HepG2 (cell line): Measurements from ENCODE around the gene CEP104. TPM values are rescaled to one million over a fixed set of nuclear protein-coding genes. Genes with fewer than 3 reads are reported as not detected.
A peak's percentile ranks its signal among the peaks of the same experiment; 100 is the strongest.

Experiments
- ATAC-seq: fragments of 200-7000 bp; cut with Tn5 transposase; 3 replicates; pipeline ENCODE4 v1.9.1; 2020; ENCODE audit warnings: mild to moderate bottlenecking, moderate library complexity
- BruUV-seq: library from RNA; stranded (reverse); fragments of 400-500 nt; replicated peaks from 2 replicates; lab custom pipeline; 2021; lab: Mats Ljungman, UMichigan
- CTCF ChIA-PET: fragments of 300-600 bp; formaldehyde crosslinking; extraction: SDS; loops from one replicate; lab custom pipeline; 2021; ENCODE audit warnings: low total read pairs, inconsistent platforms, low intra/inter-chr PET ratio; lab: Yijun Ruan, JAX
- POLR2A ChIA-PET: fragments of 350-600 bp; sonication (Branson Sonifier 250); formaldehyde crosslinking; loops from one replicate; lab custom pipeline; 2020; ENCODE audit warnings: antibody characterized with exemption, inconsistent platforms; lab: Yijun Ruan, JAX
- DNase-seq: peaks from one replicate; pipeline ENCODE4 v3.0.0-alpha.2; 2015; ENCODE audit warnings: low spot score
- FAIRE-seq: peaks from 3 replicates; lab custom pipeline; 2011; peaks lifted over from hg19 to GRCh38; lab: Jason Lieb, UNC
- H2AFZ ChIP-seq: one replicate; pipeline ENCODE4 v1.6.1; 2011; ENCODE audit warnings: low read length, inconsistent platforms
- H3K27ac ChIP-seq: fragments of 300-600 bp; 3 replicates; pipeline ENCODE4 v1.8.0; 2011; ENCODE audit warnings: mixed run types, mild to moderate bottlenecking, mixed read lengths, low read length, inconsistent platforms; ENCODE audit not compliant: insufficient read depth; ENCODE audit errors: extremely low read length
- H3K27me3 ChIP-seq, 2 experiments: fragments of 200-600 bp in 1 of 2; 2 replicates in 1 of 2; 3 replicates in 1 of 2; pipeline versions ENCODE4 v1.6.0 to v1.8.0; 2011; ENCODE audit warnings: low read length in 2 of 2, mild to moderate bottlenecking in 2 of 2, moderate library complexity in 2 of 2, inconsistent platforms in 1 of 2; ENCODE audit not compliant: insufficient read depth in 2 of 2, control insufficient read depth in 1 of 2
- H3K36me3 ChIP-seq, 2 experiments: fragments of 200-600 bp in 1 of 2; replicated peaks in 1 of 2; 2 replicates in 1 of 2; 3 replicates in 1 of 2; pipeline versions ENCODE4 v1.5.1 to v1.8.0; 2011; ENCODE audit warnings: low read length in 2 of 2, inconsistent platforms in 1 of 2; ENCODE audit not compliant: insufficient read depth in 2 of 2, control insufficient read depth in 1 of 2
- H3K4me1 ChIP-seq: 2 replicates; pipeline ENCODE4 v1.5.1; 2012; ENCODE audit warnings: low read length, inconsistent platforms; ENCODE audit not compliant: insufficient read depth
- H3K4me2 ChIP-seq: 2 replicates; pipeline ENCODE4 v1.6.0; 2011; ENCODE audit warnings: low read depth, low read length, inconsistent platforms
- H3K4me3 ChIP-seq, 3 experiments: fragments of 200-600 bp in 1 of 3; sonication (generic), shearing (Covaris generic) in 1 of 3; replicated peaks in 1 of 3; 2 replicates each; pipeline ENCODE4 v1.5.1; 2011 to 2016; ENCODE audit warnings: low read length in 3 of 3, inconsistent platforms in 2 of 3, low read depth in 2 of 3, mild to moderate bottlenecking in 2 of 3, control low read depth in 1 of 3, mixed read lengths in 1 of 3; ENCODE audit not compliant: insufficient read depth in 1 of 3
- H3K79me2 ChIP-seq: one replicate; pipeline ENCODE4 v1.6.1; 2011; ENCODE audit warnings: low read length, inconsistent platforms; ENCODE audit not compliant: insufficient read depth
- H3K9ac ChIP-seq: 2 replicates; pipeline ENCODE4 v1.6.0; 2011; ENCODE audit warnings: mild to moderate bottlenecking, low read depth, low read length, inconsistent platforms; ENCODE audit not compliant: insufficient read depth
- H3K9me3 ChIP-seq: 2 replicates; pipeline ENCODE4 v1.5.1; 2012; ENCODE audit warnings: mild to moderate bottlenecking, low read length
- H4K20me1 ChIP-seq: 2 replicates; pipeline ENCODE4 v1.6.0; 2011; ENCODE audit warnings: inconsistent platforms, mild to moderate bottlenecking, low read length, moderate library complexity; ENCODE audit not compliant: insufficient read depth
- BORCS8-MEF2B ChIP-seq: sonication (generic); formaldehyde crosslinking; IDR thresholded peaks from 2 replicates; pipeline ENCODE4 v1.8.0; 2022; ENCODE audit warnings: mild to moderate bottlenecking, missing genetic modification reagents
- ELF1 ChIP-seq: sonication (generic); formaldehyde crosslinking; IDR thresholded peaks from 2 replicates; pipeline ENCODE4 v1.4.0; 2020; ENCODE audit warnings: missing genetic modification reagents
- ELF3 ChIP-seq: IDR thresholded peaks from 2 replicates; pipeline ENCODE4 v1.6.1; 2016; ENCODE audit warnings: missing genetic modification reagents, missing compliant biosample characterization
- FIP1L1 ChIP-seq: fragments of 200-400 bp; formaldehyde crosslinking; IDR thresholded peaks from 2 replicates; pipeline ENCODE4 v1.6.1; 2018; ENCODE audit warnings: low read depth, mild to moderate bottlenecking, low read length, moderate library complexity, borderline replicate concordance; ENCODE audit not compliant: insufficient read depth
- KDM5A ChIP-seq: fragments of 200-600 bp; sonication (generic); IDR thresholded peaks from 2 replicates; pipeline ENCODE4 v1.7.0; 2018; ENCODE audit warnings: antibody characterized with exemption, mild to moderate bottlenecking, low read length, borderline replicate concordance
- NAIF1 ChIP-seq: sonication (generic); formaldehyde crosslinking; IDR thresholded peaks from 2 replicates; pipeline ENCODE4 v1.5.0; 2020; ENCODE audit warnings: mild to moderate bottlenecking, missing genetic modification reagents, borderline replicate concordance
- NFE2L2 ChIP-seq: fragments of 150-350 bp; IDR thresholded peaks from 2 replicates; pipeline ENCODE4 v1.6.1; 2014; ENCODE audit warnings: low read length
- PITX1 ChIP-seq: sonication (generic); formaldehyde crosslinking; IDR thresholded peaks from 2 replicates; pipeline ENCODE4 v1.5.1; 2020; ENCODE audit warnings: mild to moderate bottlenecking, missing genetic modification reagents
- PPARG ChIP-seq: conservative IDR thresholded peaks from 2 replicates; pipeline ENCODE4 v1.6.1; 2016; ENCODE audit warnings: missing biosample characterization, missing genetic modification reagents
- SIX1 ChIP-seq: sonication (generic); formaldehyde crosslinking; IDR thresholded peaks from 2 replicates; pipeline ENCODE4 v1.4.0; 2020; ENCODE audit warnings: missing genetic modification reagents, borderline replicate concordance
- YY1 ChIP-seq: IDR thresholded peaks from 2 replicates; pipeline ENCODE4 v1.6.1; 2011; ENCODE audit warnings: low read length, low read depth, moderate library complexity, mild to moderate bottlenecking; ENCODE audit not compliant: insufficient read depth, insufficient replicate concordance
- ZFAT ChIP-seq: sonication (generic); formaldehyde crosslinking; conservative IDR thresholded peaks from 2 replicates; pipeline ENCODE4 v1.8.1; 2023; ENCODE audit warnings: missing genetic modification reagents, inconsistent platforms
- ZKSCAN1 ChIP-seq: fragments of 150-350 bp; IDR thresholded peaks from 2 replicates; pipeline ENCODE4 v1.6.1; 2014; ENCODE audit warnings: low read length
- ZMYM3 ChIP-seq: sonication (generic); formaldehyde crosslinking; IDR thresholded peaks from 2 replicates; pipeline ENCODE4 v1.5.1; 2020; ENCODE audit warnings: mild to moderate bottlenecking, missing genetic modification reagents
- ZNF33A ChIP-seq: sonication (generic); formaldehyde crosslinking; IDR thresholded peaks from 2 replicates; pipeline ENCODE4 v1.5.1; 2020; ENCODE audit warnings: missing genetic modification reagents, mild to moderate bottlenecking, moderate library complexity, borderline replicate concordance
- ZNF589 ChIP-seq: sonication (generic); formaldehyde crosslinking; conservative IDR thresholded peaks from 2 replicates; pipeline ENCODE4 v1.8.0; 2022; ENCODE audit warnings: mild to moderate bottlenecking, moderate library complexity, missing genetic modification reagents
- ZNF672 ChIP-seq: sonication (generic); formaldehyde crosslinking; IDR thresholded peaks from 2 replicates; pipeline ENCODE4 v1.8.1; 2022; ENCODE audit warnings: missing genetic modification reagents
- WGBS: methylation state at CpG from one replicate; pipeline ENCODE4 v1.1.6; 2017; ENCODE audit warnings: low lambda C conversion rate; 5-methylcytosine and 5-hydroxymethylcytosine counted together
- in situ Hi-C: cut with HindIII; loops from 2 replicates; pipeline ENCODE4 v1.10.0; 2017; ENCODE audit warnings: low pct_unique_long_range_greater_than_20kb; ENCODE audit not compliant: extremely low pct_ligation_motif_present
- intact Hi-C: fragments of 100-400 bp; cut with micrococcal nuclease; formaldehyde crosslinking; loops from one replicate; pipeline ENCODE4 v1.10.0; 2022; ENCODE audit not compliant: unreplicated experiment
- polyA plus RNA-seq, 8 experiments: library from polyadenylated mRNA; depleted of rRNA in 3 of 8; stranded (reverse) in 7 of 8; unstranded in 1 of 8; fragments of >200 nt; fragmentation: Illumina TruSeq in 4 of 8; extraction: Trizol in 4 of 8; gene quantifications; 2 replicates each; pipeline versions ENCODE4 v1.2.1 to v1.2.3, GENCODE V29; 2011 to 2016; ENCODE audit warnings: low read depth in 4 of 8, missing spikeins in 1 of 8, mixed read lengths in 1 of 8; ENCODE audit not compliant: insufficient read depth in 1 of 8
- total RNA-seq, 5 experiments: library from RNA; depleted of rRNA; stranded (reverse); fragments of >200 nt; fragmentation: Illumina TruSeq; extraction: Trizol; gene quantifications; 2 replicates each; pipeline ENCODE4 v1.2.3, GENCODE V29; 2016; ENCODE audit warnings: low read depth in 1 of 5

CEP104 gene
- total and polyA plus RNA-seq, 2 of the 13 experiments (the other 11 are each of a cell fraction or from before 2014, with no cell fraction given) = 20.4 to 30.1 TPM

DNA sequence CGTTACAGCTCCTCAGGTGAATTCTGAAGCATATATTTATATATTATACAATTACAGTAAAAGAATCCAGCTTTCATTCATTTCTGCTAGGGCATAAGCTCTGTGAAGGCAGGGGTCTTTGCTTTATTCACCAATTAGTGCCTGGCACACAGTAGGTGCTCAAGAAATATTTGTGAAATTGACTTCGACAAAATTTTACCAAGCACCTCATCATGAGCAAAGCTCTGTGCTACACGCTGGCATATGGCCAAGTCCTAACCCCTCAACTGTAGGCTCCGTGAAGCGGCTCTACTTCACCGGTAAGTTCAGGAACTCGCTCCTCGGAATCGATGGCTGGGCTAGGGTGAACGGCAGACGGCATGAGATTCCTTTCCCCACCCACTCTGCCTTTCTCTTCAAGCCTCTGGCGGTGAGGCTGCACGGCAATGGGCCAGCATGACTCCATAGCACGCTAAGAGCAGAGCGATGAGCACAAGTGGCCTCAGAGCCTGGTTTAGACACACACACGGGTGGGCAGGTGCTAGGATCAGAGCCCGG is 34.4 kb upstream of the CEP104 start:
- in situ Hi-C loops (no loop called here), intact Hi-C loops (no loop called here)
- WGBS = 98% methylated on average over 15 of the region's 17 CpGs
- TF ChIP-seq ZKSCAN1 (peak; percentile 58; the same call in 1 of the 2 replicates), ZNF672 (CRISPR knock-in tag) (no peak)
- H3K4me3 ChIP-seq = no peak overlapping the region
- no peak for DNase-seq
- H3K79me2 ChIP-seq = peaks cover 34% of the 10 kb centered on the region
- H3K9ac ChIP-seq = no peak overlapping the region
- H3K27ac ChIP-seq = no peak overlapping the region
- no peak for ATAC-seq
- no peak for FAIRE-seq
- no TSS peak for BruUV-seq
- CTCF ChIA-PET = no interaction called here
- H3K36me3 ChIP-seq = peaks cover 24 to 47% of the 10 kb centered on the region in 2 experiments; a peak in 4 of 5 replicates
- no peaks in the 10 kb centered on the region for H4K20me1 ChIP-seq
- H3K4me2 ChIP-seq = no peak overlapping the region
- no peaks in the 10 kb centered on the region for H3K4me1 ChIP-seq
- H2AFZ ChIP-seq = no peak overlapping the region
- POLR2A ChIA-PET = no interaction called here
- H3K9me3 ChIP-seq = no peaks in the 10 kb centered on the region
- no peaks in the 10 kb centered on the region for H3K27me3 ChIP-seq

DNA sequence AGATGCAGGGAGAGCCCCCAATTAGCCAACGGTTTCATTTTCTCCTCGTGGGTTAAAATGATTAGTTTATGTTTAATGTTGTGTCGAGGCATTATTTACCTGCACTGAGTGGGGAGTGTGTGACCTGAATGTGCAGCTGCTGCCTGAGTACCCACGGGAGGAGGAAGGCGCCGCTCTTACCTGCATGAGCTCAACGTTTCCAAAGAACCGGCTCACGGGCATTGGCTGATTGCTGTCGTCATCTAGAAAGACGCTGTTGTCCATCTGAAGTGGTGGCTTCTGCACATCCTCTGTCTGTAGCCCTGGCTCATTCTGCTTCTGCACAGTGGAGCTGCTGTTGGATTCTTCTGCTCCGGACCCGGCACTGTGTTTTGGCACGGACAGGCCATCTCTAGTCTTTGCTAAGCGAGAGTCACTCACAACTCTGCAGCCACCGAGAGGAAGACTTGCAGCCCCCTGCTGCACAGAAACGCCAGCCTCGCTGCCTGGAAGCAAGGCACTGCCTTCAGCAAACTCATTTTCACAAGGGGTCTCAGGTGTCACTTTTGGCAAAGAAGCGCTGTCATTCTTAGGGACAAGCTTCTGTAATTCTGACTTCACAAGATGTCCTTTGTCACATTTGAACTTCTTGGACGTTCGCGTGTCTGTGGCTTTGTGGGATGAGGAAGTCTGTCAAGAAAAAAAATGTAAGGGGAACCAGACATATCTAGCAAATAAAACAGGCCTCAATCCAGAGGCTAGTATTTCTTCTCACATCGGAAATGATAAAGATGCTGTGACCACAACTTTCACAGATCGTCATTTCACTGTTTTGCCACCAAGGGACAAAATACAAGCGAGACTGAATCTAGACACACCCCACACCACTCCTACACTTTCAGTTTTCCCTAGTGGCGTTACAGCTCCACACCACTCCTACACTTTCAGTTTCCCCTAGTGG is 33.6 kb upstream of the CEP104 start:
- CTCF ChIA-PET = no interaction called here
- Histone ChIP-seq H3K27me3 (no peaks in the 10 kb centered on the region), H3K9ac (no peak overlapping the region), H4K20me1 (no peaks in the 10 kb centered on the region), H3K4me3 (no peak overlapping the region), H3K4me1 (no peaks in the 10 kb centered on the region), H2AFZ (no peak overlapping the region), H3K4me2 (no peak overlapping the region), H3K27ac (no peak overlapping the region), H3K9me3 (no peaks in the 10 kb centered on the region), H3K36me3 (peaks cover 25 to 45% of the 10 kb centered on the region in 2 experiments; a peak in 4 of 5 replicates), H3K79me2 (peaks cover 26% of the 10 kb centered on the region)
- in situ Hi-C loops = no loop called here
- DNase-seq (no peak), ATAC-seq (no peak), FAIRE-seq (no peak)
- 93% methylated on average over 26 of the region's 26 CpGs for WGBS
- BruUV-seq = no TSS peak
- POLR2A ChIA-PET = interaction anchor here (0.7 kb wide), 1 partner anchor 10 kb away, joined by 4 read pairs; no protein-coding TSS in a partner anchor
- intact Hi-C loops = no loop called here
- no peak for TF ChIP-seq NFE2L2
- TF ChIP-seq PITX1 (CRISPR knock-in tag) = no peak
- TF ChIP-seq NAIF1 (CRISPR knock-in tag) = no peak
- no peak for TF ChIP-seq BORCS8-MEF2B (CRISPR knock-in tag)
- TF ChIP-seq FIP1L1 = no peak
- TF ChIP-seq ZNF33A (CRISPR knock-in tag) = no peak
- TF ChIP-seq ZFAT (CRISPR knock-in tag) = no peak
- no peak for TF ChIP-seq PPARG (CRISPR knock-in tag)
- TF ChIP-seq ZNF589 (CRISPR knock-in tag) = no peak
- no peak for TF ChIP-seq ELF1 (CRISPR knock-in tag)
- TF ChIP-seq SIX1 (CRISPR knock-in tag) = no peak
- TF ChIP-seq YY1 = no peak
- no peak for TF ChIP-seq ELF3 (CRISPR knock-in tag)
- no peak for TF ChIP-seq ZMYM3 (CRISPR knock-in tag)
- no peak for TF ChIP-seq KDM5A
